Measurements from ENCODE around the gene KIAA1549. TPM values are rescaled to one million over a fixed set of nuclear protein-coding genes. Genes with fewer than 3 reads are reported as not detected.

Gene KIAA1549
- total and polyA plus RNA-seq, 4 donors: 0.13 to 0.89 (median 0.42) TPM

DNA sequence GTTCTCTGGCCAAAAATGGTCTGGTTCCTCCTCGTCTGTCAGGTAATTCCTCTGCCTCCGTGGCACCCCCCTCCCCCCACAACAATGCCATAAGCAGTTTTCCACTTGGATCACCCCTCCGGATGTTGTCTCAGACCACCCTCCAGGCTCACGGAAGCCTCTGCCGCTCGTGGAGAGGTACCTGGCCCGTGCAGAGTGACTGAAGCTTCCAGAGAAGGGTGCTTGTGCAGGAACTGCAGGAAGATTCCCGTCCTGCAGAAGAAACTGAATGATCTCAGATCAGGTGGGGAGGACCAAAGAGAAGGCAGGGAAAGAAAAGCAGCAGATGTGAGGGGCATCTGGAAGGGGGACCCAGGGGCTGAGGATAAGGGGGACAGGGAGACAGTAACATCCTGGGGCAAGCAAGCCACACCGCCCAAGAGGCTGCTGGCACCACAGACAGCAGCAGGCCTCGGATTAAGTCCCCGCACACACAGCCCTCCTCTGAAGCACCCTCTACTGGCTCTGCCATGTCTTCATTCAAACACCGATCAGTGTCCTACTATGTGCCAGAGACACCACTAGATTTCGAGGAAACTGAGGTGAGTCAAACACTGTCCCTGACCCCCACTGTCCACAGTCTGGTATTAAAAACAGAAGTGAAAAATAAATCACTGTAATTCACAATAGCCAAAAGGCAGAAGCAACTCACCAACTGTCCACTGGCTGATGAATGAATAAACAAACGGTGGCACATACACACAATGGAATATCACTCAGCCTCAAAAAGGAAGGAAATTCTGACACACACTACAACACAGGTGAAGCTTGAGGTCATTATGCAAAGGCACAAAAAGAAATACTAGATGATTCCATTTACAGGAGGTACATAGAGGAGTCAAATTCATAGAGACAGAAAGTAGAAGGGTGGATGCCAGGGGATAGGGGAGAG is 26.4 kb downstream of the KIAA1549 start:
- Histone ChIP-seq H3K4me3 (ENCODE audit: low read depth in 1 of 3, low read length in 3 of 3) (no peak overlapping the region), H3K36me3 (ENCODE audit: control insufficient read depth in 4 of 4, insufficient read depth in 3 of 4, low read depth in 1 of 4, low read length in 3 of 4) (no peaks in the 10 kb centered on the region), H3K27ac (ENCODE audit: low read depth in 1 of 2, low read length in 2 of 2) (no peak overlapping the region), H3K4me1 (ENCODE audit: control insufficient read depth in 4 of 4, insufficient read depth in 4 of 4, low read length in 3 of 4) (no peaks in the 10 kb centered on the region), H3K27me3 (ENCODE audit: control insufficient read depth in 4 of 4, insufficient read depth in 4 of 4, low read length in 3 of 4) (no peaks in the 10 kb centered on the region), H3K9ac (ENCODE audit: low read depth in 1 of 2, low read length in 2 of 2) (no peak overlapping the region), H3K9me3 (ENCODE audit: control insufficient read depth in 4 of 4, low read length in 3 of 4) (no peaks in the 10 kb centered on the region)
- DNase-seq (ENCODE audit: low spot score): no peak
- TF ChIP-seq YY1 (IDR thresholded peaks at IDR 0.05): no peak
- no peak for TF ChIP-seq FOXA2 (IDR thresholded peaks at IDR 0.05)
- TF ChIP-seq, protein P1, sequence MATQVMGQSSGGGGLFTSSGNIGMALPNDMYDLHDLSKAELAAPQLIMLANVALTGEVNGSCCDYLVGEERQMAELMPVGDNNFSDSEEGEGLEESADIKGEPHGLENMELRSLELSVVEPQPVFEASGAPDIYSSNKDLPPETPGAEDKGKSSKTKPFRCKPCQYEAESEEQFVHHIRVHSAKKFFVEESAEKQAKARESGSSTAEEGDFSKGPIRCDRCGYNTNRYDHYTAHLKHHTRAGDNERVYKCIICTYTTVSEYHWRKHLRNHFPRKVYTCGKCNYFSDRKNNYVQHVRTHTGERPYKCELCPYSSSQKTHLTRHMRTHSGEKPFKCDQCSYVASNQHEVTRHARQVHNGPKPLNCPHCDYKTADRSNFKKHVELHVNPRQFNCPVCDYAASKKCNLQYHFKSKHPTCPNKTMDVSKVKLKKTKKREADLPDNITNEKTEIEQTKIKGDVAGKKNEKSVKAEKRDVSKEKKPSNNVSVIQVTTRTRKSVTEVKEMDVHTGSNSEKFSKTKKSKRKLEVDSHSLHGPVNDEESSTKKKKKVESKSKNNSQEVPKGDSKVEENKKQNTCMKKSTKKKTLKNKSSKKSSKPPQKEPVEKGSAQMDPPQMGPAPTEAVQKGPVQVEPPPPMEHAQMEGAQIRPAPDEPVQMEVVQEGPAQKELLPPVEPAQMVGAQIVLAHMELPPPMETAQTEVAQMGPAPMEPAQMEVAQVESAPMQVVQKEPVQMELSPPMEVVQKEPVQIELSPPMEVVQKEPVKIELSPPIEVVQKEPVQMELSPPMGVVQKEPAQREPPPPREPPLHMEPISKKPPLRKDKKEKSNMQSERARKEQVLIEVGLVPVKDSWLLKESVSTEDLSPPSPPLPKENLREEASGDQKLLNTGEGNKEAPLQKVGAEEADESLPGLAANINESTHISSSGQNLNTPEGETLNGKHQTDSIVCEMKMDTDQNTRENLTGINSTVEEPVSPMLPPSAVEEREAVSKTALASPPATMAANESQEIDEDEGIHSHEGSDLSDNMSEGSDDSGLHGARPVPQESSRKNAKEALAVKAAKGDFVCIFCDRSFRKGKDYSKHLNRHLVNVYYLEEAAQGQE (IDR thresholded peaks at IDR 0.05): no peak
- no peak for TF ChIP-seq NR2F2 (IDR thresholded peaks at IDR 0.05)
- TF ChIP-seq HNF4A (conservative IDR thresholded peaks at IDR 0.05): no peak
- no peak for TF ChIP-seq TAF1 (conservative IDR thresholded peaks at IDR 0.05)
- TF ChIP-seq, protein P2, sequence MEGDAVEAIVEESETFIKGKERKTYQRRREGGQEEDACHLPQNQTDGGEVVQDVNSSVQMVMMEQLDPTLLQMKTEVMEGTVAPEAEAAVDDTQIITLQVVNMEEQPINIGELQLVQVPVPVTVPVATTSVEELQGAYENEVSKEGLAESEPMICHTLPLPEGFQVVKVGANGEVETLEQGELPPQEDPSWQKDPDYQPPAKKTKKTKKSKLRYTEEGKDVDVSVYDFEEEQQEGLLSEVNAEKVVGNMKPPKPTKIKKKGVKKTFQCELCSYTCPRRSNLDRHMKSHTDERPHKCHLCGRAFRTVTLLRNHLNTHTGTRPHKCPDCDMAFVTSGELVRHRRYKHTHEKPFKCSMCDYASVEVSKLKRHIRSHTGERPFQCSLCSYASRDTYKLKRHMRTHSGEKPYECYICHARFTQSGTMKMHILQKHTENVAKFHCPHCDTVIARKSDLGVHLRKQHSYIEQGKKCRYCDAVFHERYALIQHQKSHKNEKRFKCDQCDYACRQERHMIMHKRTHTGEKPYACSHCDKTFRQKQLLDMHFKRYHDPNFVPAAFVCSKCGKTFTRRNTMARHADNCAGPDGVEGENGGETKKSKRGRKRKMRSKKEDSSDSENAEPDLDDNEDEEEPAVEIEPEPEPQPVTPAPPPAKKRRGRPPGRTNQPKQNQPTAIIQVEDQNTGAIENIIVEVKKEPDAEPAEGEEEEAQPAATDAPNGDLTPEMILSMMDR (IDR thresholded peaks at IDR 0.05; ENCODE audit: low read depth, low read length, missing input control): no peak
- TF ChIP-seq, protein P3, sequence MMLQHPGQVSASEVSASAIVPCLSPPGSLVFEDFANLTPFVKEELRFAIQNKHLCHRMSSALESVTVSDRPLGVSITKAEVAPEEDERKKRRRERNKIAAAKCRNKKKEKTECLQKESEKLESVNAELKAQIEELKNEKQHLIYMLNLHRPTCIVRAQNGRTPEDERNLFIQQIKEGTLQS (IDR thresholded peaks at IDR 0.05): no peak
- no peak for TF ChIP-seq RXRA (IDR thresholded peaks at IDR 0.05)
- WGBS: 89% methylated on average over 14 of the region's 14 CpGs

DNA sequence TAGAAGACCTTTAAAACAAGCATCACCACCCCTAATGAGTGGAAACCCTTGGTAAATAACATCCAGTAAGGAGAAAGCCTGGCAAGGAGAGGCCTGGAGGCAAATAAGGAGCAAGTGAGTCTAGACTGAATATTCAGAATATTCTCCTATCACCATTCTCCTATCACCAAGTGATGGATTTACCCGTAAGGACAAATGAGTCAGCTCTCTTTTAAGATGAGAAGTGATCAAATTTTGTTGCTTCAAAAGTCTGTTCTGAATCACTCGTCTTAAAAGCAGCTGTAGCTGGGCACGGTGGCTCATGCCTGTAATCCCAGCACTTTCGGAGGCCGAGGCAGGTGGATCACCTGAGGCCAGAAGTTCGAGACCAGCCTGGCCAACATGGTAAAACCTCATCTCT is 28.4 kb downstream of the KIAA1549 start:
- DNase-seq (ENCODE audit: low spot score): no peak
- H3K36me3 ChIP-seq (ENCODE audit: control insufficient read depth in 4 of 4, insufficient read depth in 3 of 4, low read depth in 1 of 4, low read length in 3 of 4): no peaks in the 10 kb centered on the region
- 94% methylated on average over 6 of the region's 6 CpGs for whole genome bisulfite sequencing
- H3K27me3 ChIP-seq (ENCODE audit: control insufficient read depth in 4 of 4, insufficient read depth in 4 of 4, low read length in 3 of 4): no peaks in the 10 kb centered on the region
- H3K9ac ChIP-seq (ENCODE audit: low read depth in 1 of 2, low read length in 2 of 2): no peak overlapping the region
- H3K4me3 ChIP-seq (ENCODE audit: low read depth in 1 of 3, low read length in 3 of 3): no peak overlapping the region
- no peak overlapping the region for H3K27ac ChIP-seq (ENCODE audit: low read depth in 1 of 2, low read length in 2 of 2)
- H3K9me3 ChIP-seq (ENCODE audit: control insufficient read depth in 4 of 4, low read length in 3 of 4): no peaks in the 10 kb centered on the region
- no peaks in the 10 kb centered on the region for H3K4me1 ChIP-seq (ENCODE audit: control insufficient read depth in 4 of 4, insufficient read depth in 4 of 4, low read length in 3 of 4)
- TF ChIP-seq HNF4G (IDR thresholded peaks at IDR 0.05): no peak
- TF ChIP-seq, protein P4, sequence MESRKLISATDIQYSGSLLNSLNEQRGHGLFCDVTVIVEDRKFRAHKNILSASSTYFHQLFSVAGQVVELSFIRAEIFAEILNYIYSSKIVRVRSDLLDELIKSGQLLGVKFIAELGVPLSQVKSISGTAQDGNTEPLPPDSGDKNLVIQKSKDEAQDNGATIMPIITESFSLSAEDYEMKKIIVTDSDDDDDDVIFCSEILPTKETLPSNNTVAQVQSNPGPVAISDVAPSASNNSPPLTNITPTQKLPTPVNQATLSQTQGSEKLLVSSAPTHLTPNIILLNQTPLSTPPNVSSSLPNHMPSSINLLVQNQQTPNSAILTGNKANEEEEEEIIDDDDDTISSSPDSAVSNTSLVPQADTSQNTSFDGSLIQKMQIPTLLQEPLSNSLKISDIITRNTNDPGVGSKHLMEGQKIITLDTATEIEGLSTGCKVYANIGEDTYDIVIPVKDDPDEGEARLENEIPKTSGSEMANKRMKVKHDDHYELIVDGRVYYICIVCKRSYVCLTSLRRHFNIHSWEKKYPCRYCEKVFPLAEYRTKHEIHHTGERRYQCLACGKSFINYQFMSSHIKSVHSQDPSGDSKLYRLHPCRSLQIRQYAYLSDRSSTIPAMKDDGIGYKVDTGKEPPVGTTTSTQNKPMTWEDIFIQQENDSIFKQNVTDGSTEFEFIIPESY (IDR thresholded peaks at IDR 0.05): no peak
- TF ChIP-seq TAF1 (conservative IDR thresholded peaks at IDR 0.05): no peak
- TF ChIP-seq NR2F2 (IDR thresholded peaks at IDR 0.05): no peak
- TF ChIP-seq GABPA (IDR thresholded peaks at IDR 0.05 in 1 of 2, conservative IDR thresholded peaks at IDR 0.05 in 1 of 2): no peak
- TF ChIP-seq, protein P3 (IDR thresholded peaks at IDR 0.05): no peak
- TF ChIP-seq, protein P1 (IDR thresholded peaks at IDR 0.05): no peak
- no peak for TF ChIP-seq FOXA1 (IDR thresholded peaks at IDR 0.05)
- TF ChIP-seq, protein P5, sequence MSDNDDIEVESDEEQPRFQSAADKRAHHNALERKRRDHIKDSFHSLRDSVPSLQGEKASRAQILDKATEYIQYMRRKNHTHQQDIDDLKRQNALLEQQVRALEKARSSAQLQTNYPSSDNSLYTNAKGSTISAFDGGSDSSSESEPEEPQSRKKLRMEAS (IDR thresholded peaks at IDR 0.05): no peak
- TF ChIP-seq RXRA (IDR thresholded peaks at IDR 0.05): no peak
- TF ChIP-seq, protein P2 (IDR thresholded peaks at IDR 0.05; ENCODE audit: low read depth, low read length, missing input control): no peak
- TF ChIP-seq RAD21 (IDR thresholded peaks at IDR 0.05): no peak
